PC-9 (cell line): ENCODE measurements around the gene PIK3R3.

Experiments used
- EZH2 ChIP-seq: fragments of 200-600 bp; sonication (generic); IDR thresholded peaks from 2 replicates; pipeline ENCODE4 v1.8.0; 2017; ENCODE audit warnings: antibody characterized with exemption, low read depth
- TF ChIP-seq, protein P1 (sequence below): fragments of 200-600 bp; sonication (generic); conservative IDR thresholded peaks from 2 replicates; pipeline ENCODE4 v1.6.1; 2017; ENCODE audit warnings: mixed run types, antibody characterized with exemption, mild to moderate bottlenecking, moderate library complexity

DNA sequence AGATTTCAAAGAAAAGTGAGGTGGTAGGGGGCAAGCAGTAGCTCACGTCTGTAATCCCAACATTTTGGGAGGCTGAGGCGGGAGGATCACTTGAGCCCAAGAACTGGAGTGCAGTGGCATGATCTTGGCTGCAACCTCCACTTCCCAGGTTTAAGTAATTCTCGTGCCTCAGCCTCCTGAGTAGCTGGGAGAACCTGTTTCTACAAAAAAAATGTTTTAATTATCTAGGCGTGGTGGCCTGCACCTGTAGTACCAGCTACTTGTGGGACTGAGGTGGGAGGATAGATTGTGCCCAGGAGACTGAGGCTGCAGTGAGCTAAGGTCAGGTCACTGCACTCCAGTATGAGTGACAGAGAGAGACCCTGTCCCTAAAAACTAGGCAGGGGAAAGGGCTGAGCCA lies 39.9 kb upstream of the PIK3R3 start:
- TF ChIP-seq, protein P1, sequence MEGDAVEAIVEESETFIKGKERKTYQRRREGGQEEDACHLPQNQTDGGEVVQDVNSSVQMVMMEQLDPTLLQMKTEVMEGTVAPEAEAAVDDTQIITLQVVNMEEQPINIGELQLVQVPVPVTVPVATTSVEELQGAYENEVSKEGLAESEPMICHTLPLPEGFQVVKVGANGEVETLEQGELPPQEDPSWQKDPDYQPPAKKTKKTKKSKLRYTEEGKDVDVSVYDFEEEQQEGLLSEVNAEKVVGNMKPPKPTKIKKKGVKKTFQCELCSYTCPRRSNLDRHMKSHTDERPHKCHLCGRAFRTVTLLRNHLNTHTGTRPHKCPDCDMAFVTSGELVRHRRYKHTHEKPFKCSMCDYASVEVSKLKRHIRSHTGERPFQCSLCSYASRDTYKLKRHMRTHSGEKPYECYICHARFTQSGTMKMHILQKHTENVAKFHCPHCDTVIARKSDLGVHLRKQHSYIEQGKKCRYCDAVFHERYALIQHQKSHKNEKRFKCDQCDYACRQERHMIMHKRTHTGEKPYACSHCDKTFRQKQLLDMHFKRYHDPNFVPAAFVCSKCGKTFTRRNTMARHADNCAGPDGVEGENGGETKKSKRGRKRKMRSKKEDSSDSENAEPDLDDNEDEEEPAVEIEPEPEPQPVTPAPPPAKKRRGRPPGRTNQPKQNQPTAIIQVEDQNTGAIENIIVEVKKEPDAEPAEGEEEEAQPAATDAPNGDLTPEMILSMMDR, result no peak
- TF ChIP-seq EZH2, result no peak
